NCI-H2107 (cell line): ENCODE results near the gene NRG3.

Source experiments
- DNase-seq: peaks from one replicate; lab custom pipeline; 2025; lab: John Stamatoyannopoulos, UW

The NRG3 gene

GRCh38 chr10:82213784-82214183 lies 338.8 kb downstream of the NRG3 start:
- DNase-seq = no peak

DNA sequence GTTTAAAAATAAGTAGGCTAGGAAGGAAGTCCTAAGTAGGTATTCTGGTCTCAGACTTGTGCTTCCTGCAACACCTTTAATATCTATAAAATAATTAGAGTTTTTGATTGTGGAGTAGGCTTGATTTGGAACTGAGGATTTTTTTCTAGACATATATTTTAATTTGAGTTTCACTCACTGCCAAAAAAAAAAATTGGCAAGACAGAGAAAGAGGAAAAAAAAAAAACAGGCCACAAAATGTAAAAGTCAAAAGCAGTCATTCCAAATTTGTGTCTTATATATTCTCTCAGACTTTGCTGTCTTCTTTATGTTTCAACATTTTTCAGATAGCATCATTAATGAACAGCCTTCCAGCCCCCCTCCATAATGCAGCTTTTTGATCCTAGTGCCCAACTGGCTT lies 346.1 kb downstream of the NRG3 start:
- no peak for DNase-seq

GRCh38 chr10:82221601-82222149 lies 346.7 kb downstream of the NRG3 start:
- DNase-seq = no peak

DNA sequence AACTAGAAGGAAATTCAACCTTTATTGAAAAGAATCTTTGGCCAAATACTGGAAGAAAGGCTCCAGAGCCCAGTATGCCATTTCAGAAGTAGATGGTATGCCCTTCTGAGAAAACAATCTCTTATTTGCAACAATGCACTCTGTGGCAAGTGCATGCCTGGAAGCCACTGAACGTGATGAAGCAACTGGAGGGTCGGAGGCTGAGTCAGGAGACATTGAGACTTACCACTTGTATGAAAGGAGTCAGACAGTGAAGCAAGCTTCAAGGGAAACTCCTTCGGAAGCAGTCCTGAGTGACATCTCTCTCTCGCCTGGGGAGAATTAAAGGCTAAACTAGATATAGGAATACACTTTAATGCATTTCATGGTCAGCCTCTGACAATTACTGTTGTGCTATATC lies 353.7 kb downstream of the NRG3 start:
- DNase-seq = no peak

- DNase-seq = no peak
Measured at GRCh38 chr10:82234173-82234572, 359.2 kb downstream of the NRG3 start.

DNA sequence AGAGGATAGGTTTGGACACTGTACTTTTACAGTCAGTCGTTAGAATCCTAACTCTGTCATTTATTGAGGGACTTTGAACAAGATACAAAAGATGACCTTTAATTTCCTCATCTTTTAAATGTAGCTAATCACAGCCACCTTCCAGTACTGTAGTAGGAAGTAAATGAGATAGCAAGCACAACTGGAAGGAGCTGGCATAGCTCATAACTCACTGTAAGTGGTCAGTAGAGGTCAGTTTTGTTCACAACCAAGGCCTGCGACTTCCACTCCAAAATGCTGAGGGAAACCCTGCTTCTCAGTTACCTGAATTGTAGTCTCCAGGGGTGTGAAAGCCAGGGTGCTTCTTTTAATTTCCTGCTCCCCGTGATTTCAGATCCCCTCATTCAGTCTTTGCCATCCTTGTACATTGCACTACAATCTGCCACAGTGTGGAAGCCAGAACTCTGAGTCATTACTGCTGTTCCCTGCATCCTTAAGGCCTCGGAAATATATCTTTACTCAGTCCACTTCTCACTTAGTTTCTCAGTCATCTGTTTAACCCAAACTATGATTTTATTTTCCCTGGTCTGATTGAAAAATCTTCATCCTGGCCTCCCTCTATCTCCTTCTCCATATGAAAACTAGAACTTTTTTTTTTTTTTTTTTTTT lies 361.2 kb downstream of the NRG3 start:
- DNase-seq = no peak

DNA sequence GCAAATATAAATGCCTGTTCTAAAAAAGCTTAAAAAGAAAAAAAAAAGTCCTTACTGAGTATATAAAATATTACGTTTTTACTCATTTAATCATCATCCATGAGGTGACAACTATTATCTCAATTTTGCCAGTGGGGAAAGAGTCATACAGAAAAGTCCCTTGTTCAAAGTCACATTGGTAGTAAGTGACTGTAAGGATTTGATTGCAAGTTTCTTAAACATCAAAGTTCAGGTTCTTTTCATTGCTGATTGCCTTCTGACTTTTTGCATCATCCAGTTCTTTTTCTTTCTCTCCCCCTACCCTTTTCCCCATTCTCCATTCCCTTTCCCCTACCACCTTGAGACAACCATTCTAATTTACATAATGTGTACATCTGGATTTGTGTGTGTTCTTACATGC lies 363.3 kb downstream of the NRG3 start:
- no peak for DNase-seq

GRCh38 chr10:82240408-82240807 lies 365.4 kb downstream of the NRG3 start:
- DNase-seq = no peak

DNA sequence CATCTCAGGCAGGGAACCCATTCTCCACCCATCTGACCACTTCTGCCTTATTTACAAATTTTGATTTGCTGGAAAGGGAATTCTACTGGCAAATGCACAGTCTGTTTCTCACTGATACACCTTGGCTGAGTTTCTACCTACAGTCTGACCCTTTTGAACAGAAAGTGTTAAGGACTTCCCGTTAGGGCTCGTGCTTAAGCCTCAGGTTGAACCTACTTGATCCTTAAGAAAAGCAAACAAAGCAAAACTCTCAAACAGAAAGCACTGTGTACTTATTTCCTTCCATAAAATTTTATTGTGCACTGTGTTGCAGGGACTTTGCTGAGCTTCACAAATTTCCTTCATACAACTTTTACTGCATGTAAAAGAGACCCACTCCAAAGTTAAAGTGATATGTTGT lies 367.8 kb downstream of the NRG3 start:
- no peak for DNase-seq

DNA sequence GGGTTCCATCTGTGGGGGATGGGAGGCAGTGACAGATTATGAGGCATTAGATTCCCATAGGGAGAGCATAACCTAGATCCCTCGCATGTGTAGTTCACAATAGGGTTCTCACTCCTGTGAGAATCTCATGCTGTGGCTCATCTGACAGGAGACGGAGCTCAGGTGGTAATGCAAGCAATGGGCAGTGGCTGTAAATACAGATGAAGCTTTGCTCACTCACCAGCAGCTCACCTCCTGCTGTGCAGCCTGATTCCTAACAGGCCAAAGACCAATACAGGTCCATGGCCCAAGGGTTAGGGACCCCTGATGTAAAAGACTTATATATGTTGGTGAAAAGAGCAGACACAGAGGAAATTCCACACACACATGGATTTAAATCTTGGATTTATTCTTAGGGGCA lies 370.2 kb downstream of the NRG3 start:
- DNase-seq = no peak

DNA sequence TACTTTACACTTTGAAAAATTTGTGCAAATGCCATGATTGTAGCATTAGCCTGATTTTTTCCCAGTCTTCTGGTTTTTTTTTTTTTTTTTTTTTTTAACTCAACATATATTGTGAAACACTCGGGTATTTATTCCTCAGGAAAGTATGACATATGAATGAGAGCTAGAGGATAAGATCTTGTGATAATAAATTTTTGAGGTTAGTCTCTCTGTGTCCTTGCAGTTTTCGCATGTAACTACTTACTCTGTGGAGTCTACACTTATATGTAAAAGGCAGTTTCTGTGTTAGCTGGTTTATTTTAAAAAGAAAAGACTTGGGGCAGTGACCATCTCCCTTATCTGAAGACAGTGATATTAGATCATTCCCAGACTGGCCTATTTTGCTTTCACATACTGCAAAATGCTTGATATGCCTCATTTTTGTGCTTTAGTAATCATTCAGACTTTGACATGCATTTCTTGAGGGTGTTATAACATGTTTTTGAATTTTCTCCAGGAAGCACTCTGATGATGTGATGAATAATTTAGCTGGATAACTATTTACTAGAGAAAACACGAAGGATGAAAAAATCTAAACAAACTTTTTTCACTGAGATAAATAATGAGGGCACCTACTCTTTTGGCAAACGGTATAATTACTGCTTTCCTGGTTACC lies 371.0 kb downstream of the NRG3 start:
- no peak for DNase-seq

- no peak for DNase-seq
Measured at GRCh38 chr10:82249141-82249540, 374.1 kb downstream of the NRG3 start.

GRCh38 chr10:82251222-82251906 lies 376.4 kb downstream of the NRG3 start:
- DNase-seq = no peak

DNA sequence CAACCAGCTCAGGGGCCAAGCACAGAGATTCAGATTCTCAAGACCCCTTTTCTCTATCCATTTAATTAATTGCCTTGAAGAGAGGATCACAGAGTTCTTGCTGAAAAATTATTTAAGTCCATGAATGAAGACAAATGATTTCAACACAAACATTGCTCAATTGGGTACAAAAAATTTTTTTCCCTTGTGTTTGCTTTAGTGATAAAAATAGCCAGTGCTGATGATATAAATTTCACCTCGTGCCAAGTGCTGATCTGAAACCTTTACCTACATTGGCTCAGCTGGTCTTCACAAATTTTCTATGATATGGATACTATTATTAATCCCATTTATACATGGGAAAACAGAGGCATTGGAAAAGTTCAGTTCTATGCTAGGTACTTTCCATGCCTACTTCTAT lies 377.1 kb downstream of the NRG3 start:
- no peak for DNase-seq

GRCh38 chr10:82254237-82254636 lies 379.2 kb downstream of the NRG3 start:
- no peak for DNase-seq

DNA sequence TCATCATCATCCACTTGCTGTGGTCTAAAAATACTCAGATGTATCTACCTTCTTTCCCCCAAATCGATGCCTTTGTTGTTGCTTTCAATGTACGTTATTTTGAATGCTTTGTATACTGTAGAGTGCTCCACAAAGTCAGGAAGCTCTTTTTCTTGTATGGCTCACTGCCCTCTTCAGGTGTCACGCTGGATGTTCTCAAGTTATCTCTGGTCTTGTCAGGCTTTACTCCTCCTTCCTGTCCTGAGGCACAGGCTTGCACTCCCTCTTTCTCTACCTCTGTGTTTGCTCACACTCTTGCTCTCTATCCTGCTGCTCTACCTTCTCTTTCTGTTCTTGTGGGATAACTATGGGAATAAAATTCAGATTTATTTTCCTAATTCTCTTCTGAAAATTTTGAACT lies 381.3 kb downstream of the NRG3 start:
- no peak for DNase-seq

DNA sequence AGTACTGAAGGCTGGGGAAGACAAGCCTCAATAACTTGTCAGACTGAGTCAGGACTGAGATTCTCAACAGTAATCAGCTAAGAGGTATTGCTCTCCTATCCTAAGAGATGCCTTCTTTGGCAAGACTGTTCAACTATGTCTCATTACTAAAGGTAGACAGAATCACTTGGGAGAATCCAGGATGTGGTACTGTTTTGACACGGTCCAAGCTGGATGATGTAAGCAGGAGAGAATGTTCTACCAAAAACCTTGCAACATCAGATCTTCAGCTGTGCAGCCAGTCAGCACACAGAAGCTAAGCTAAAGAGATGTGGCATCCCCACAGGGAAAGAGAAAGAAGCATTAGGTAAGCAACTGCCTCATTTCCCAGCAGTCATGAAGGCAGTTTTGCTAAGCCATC lies 391.4 kb downstream of the NRG3 start:
- no peak for DNase-seq

GRCh38 chr10:82267014-82267413 lies 392.0 kb downstream of the NRG3 start:
- DNase-seq = no peak

GRCh38 chr10:82267465-82267864 lies 392.5 kb downstream of the NRG3 start:
- no peak for DNase-seq

DNA sequence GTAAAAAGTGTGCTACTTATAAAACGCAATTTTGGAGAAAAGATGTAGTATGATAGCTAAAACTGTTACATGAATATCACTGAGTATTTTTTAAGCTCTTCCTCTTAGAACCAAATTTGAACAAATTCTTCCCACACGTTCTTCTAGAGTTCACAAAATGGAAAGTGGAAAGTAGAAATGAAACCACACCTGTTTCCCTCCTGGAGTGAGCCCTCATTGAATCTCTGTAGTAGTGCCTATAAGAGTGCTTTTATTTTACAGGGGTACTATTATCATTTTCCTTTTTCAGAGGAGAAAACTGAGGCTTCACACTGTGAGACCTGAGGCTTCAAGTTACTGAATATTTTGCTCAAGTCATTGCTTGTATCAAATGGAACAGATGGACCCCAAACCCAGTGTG lies 393.0 kb downstream of the NRG3 start:
- no peak for DNase-seq

GRCh38 chr10:82277591-82277990 lies 402.6 kb downstream of the NRG3 start:
- DNase-seq = no peak

- no peak for DNase-seq
Measured at GRCh38 chr10:82278401-82279182, 403.6 kb downstream of the NRG3 start.
